Keratinocyte (primary cell): ENCODE results near the gene PCK2.

Source experiments
- CTCF ChIP-seq, 3 experiments: IDR thresholded peaks in 1 of 3; conservative IDR thresholded peaks in 1 of 3; optimal IDR thresholded peaks in 1 of 3; 2 replicates in 2 of 3; 3 replicates in 1 of 3; pipeline versions ENCODE3 to v1.5.1; 2011; ENCODE audit warnings: low read length in 3 of 3, mild to moderate bottlenecking in 3 of 3, moderate library complexity in 2 of 3, control low read depth in 1 of 3, inconsistent platforms in 1 of 3; ENCODE audit not compliant: insufficient read depth in 2 of 3; ENCODE audit errors: extremely low read depth in 1 of 3
- EZH2 ChIP-seq: IDR thresholded peaks from one replicate; pipeline ENCODE4 v1.6.1; 2012; ENCODE audit warnings: inconsistent platforms, mild to moderate bottlenecking, low read length, moderate library complexity

DNA sequence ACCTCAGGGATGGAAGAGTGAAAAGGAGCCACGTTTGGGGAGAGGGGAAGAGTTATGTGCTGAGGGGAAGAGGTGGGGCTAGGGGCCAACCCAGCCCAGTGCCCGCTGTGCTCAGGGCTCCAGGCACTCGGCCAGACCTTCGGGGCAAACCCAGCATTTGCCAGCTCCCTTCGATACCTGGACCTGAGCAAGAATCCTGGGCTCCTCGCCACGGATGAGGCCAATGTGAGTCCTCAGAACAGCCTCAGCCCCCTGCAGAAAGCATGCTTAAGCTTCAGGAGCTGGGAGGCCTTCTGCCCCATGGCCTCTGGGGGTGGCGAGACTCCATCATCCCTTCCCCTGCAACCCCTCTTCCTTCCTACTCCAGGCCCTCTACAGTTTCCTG lies 37.3 kb upstream of the PCK2 start:
- TF ChIP-seq CTCF (optimal IDR thresholded peaks at IDR 0.05 in 1 of 3, IDR thresholded peaks at IDR 0.05 in 1 of 3, conservative IDR thresholded peaks at IDR 0.05 in 1 of 3; ENCODE audit: extremely low read depth in 1 of 3, insufficient read depth in 2 of 3, low read length in 3 of 3) (no peak), EZH2 (no peak)
